Stimulated activated naive CD8-positive, alpha-beta T cell treated with anti-CD3 and anti-CD28 coated beads, Interleukin-15, Interleukin-2, amounts not matched to agents 100 U/mL and 50 U/mL, for 24 hours (primary cell): ENCODE data around the gene SLC25A1.

ENCODE experiments used
- ATAC-seq: fragments of 150-1000 bp; cut with Tn5 transposase; one replicate; pipeline ENCODE4 v1.10.0; 2021
- DNase-seq: peaks from one replicate; pipeline ENCODE4 v3.0.0; 2021

SLC25A1 gene

GRCh38 chr22:19180740-19181410 is 2.3 kb upstream of the SLC25A1 start:
- no peak for DNase-seq
- ATAC-seq, result no peak

GRCh38 chr22:19180234-19180633 is 1.7 kb upstream of the SLC25A1 start:
- DNase-seq (no peak), ATAC-seq (no peak)

DNA sequence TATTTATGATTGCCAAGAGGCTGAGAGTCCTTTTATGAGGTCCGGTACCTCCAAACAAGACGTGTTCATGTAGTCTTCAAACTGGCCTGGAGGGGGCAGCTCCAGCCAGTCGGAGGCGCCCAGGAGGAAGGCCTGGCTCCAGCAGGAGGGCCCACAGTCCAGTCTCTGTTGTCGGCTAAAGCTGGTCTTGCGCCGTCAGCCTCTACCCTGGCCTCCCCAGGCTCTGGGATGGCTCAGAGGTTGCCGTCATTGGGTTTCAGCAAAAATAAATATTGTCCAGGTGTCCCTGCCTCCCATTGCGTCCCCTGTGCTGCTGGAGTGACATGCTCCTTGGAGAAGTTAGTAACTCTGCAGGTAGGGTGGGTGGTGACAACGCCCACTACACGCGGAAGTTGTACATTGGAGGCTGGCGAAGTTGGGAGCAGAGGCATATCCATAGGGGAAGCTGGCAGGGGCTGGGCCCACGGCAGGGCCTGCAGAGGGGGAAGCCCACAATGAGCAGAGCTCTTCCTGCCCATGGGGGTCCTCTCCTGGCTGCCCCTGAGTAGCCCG is 1.0 kb upstream of the SLC25A1 start:
- DNase-seq (peak; percentile 58), ATAC-seq (peak; percentile 24)

- DNase-seq (peak; percentile 63), ATAC-seq (peak; percentile 29)
Observed at GRCh38 chr22:19178065-19178656, 375 bp downstream of the SLC25A1 start.

DNA sequence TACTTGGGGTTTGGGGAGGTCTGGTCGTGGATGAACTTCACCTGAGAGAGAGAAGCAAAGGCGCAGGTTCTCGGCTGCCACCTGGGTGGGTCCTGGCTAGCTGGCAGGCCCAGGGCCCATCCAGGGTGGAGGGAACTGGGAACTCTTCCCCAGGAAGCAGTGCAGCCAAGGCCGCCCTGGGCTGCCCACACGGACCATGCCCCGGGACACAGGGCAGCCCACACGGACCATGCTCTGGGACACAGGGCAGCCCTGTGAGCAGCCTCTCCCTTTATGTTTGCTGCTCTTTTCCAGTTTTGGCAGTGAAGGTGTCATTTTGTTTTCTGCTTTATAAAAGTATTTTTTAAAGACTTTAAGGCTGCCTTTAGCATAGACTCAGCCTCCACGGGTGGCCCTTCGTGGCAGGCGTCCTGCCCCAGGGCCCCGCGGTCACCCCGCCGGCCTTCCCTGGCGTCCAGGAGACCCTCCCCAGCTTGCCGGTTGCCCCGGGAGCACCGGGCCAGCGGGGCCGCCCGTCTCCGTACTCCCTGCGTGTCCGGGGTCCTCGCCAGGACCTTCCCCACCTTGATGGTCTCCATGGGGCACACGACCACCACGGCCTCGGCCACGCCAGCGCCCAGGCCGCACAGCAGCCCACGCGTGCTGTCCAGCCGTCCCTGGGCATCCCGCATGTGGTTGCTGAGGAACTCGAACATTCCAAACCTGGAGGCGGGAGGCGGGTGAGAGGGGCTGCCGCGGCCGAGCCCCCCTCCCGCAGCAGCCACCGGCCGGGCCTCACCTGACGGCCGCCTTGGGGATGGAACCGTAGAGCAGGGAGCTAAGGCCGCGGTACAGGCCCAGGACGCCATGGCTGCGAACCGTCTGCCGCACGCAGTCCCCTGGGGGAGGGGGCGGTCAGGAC is 1.1 kb downstream of the SLC25A1 start:
- DNase-seq (no peak), ATAC-seq (no peak)

DNA sequence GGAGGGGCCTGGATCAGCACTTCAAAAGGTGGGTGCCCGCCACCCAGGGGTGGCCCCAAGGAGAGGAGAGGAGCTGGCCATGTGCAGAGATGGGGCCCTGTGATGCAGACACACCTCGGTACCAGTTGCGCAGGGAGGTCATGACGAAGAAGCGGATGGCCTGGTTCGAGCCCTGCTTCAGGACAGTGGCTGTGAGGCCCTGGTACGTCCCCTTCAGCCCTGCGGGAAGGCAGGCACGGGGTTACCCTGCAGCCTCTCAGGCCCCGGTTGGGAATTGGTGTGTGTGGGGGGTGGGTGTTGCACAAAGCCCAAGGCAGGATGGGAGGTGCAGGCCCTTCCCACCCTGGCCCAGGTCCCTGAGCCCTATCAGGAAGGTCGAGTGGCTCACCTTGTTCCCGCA is 1.8 kb downstream of the SLC25A1 start:
- ATAC-seq, result no peak
- no peak for DNase-seq

DNA sequence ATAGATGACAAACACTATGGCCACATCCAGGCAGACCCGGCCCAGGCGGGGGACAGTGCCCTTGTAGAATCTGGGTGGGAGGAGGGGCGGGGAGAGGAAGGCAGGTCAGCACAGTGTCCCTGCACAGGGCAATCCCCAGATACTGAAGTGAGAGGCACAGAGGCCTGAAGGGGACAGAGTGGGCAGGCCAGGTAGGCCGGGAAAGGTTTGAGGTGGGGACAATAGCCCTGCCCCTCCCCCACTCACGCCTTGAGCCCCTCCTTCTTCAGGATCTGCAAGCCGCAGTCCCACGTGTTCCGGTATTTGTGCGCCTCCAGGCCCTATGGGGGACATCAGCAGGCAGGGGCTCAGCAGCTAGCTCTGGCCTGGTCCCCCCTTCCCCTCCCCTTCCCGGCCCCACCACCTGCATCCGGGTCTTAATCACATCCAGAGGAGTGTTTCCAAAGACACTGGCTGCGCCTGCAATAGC is 2.3 kb downstream of the SLC25A1 start:
- DNase-seq, result no peak
- ATAC-seq, result no peak

GRCh38 chr22:19175602-19176174 is 2.8 kb downstream of the SLC25A1 start:
- ATAC-seq (no peak), DNase-seq (no peak)

DNA sequence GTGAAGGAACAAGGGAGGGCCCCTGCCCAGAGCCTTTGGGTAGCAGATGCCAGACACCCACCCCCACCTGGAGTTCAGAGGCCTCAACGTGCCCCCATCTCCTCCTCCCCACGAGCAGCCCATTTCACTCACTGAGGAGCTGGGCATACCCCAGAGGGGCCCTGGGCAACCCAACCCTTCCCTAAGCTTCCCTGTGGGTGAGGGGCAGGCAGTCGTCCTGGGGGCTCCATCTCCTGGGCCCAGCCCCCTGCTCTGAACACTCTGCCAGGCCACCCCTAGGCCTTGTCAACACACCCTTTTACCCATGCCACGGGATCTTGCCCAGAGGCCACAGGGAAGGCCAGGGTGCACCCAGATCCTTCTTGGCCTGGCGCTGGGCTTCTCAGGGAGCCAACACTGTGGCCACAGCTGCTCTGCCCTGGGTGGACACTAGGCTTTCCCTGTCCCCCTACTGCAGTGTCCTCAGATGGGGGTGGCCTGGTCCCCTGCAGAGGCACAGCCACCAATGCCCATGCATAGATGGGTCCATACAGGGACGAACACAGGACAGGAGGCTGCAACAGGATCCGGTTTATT is 3.4 kb downstream of the SLC25A1 start:
- ATAC-seq (no peak), DNase-seq (no peak)

- ATAC-seq (no peak), DNase-seq (no peak)
Observed at GRCh38 chr22:19174106-19175025, 4.2 kb downstream of the SLC25A1 start.

GRCh38 chr22:19173047-19174035 is 5.2 kb downstream of the SLC25A1 start:
- DNase-seq (no peak), ATAC-seq (no peak)

GRCh38 chr22:19172213-19173046 is 6.1 kb downstream of the SLC25A1 start:
- ATAC-seq (no peak), DNase-seq (no peak)

DNA sequence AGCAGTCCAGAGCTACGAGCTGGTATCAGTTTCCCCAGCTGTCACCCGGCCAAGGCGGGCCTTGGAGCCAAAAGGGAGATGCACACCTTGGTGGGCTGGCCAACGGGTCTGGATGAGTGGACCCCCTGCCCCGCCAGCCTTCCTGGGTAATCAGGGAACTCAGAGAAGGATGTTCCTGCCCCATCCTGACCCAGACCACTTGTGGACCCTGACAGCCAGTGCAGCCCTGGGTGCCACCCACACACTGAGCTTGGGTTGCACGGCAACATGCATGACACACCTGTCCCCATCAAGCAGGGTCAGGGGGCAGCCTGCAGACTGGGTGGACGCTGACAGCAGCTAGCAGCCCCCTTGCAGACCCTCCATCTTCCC is 8.6 kb downstream of the SLC25A1 start:
- ATAC-seq, result no peak
- no peak for DNase-seq

GRCh38 chr22:19169002-19169946 is 9.3 kb downstream of the SLC25A1 start:
- no peak for DNase-seq
- no peak for ATAC-seq

DNA sequence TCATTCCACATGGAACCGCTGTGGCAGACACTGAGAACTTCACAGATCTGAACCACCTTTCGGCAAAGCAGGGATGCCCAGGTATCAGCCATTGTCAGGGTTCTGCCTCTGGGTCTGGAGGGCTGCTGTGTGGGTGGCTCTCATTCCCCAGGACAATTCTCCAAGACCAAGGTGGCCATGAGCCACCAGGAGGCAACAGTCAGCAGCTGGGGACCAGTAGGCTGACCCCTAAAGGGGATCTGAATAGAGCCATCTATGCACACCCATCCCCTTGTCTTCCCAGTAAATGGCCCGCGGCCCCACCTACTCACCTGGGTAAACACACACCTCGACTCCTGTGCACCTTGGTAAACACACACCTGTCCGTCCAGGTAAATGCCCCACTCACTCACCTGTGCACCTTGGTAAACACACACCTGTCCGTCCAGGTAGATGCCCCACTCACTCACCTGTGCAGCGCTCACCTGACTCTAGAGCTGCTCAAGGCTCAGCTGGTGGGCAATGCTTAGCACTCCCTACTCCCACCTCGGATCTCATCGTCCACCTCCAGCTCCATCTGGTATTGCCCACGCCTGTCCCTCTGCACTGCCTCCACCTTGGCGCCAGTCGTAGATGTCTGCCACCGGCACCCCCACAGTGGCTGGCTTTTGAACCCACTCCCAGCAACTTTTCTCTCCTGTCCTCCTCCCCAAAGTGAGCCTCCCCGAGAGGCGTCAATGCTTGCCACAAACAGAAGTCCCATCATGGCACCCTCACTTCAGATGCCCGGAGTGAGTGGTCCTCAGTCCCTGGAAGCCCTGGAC is 10.2 kb downstream of the SLC25A1 start:
- ATAC-seq, result no peak
- DNase-seq, result no peak

GRCh38 chr22:19167106-19167869 is 11.2 kb downstream of the SLC25A1 start:
- no peak for ATAC-seq
- DNase-seq, result no peak
